NOMO-1 treated with DMSO at 0.1 percent for 48 hours (cell line): Measurements from ENCODE around the gene LPIN2.
A peak's percentile ranks its signal among the peaks of the same experiment; 100 is the strongest.
"Not testable (repeated sequence)": the region's sequence is repeated elsewhere in the genome, so short reads cannot be mapped to it uniquely, and the experiment has no call there.

Source experiments
- DNase-seq: peaks from one replicate; lab custom pipeline; 2025; ENCODE audit not compliant: unreplicated experiment; lab: John Stamatoyannopoulos, UW

LPIN2 gene

DNA sequence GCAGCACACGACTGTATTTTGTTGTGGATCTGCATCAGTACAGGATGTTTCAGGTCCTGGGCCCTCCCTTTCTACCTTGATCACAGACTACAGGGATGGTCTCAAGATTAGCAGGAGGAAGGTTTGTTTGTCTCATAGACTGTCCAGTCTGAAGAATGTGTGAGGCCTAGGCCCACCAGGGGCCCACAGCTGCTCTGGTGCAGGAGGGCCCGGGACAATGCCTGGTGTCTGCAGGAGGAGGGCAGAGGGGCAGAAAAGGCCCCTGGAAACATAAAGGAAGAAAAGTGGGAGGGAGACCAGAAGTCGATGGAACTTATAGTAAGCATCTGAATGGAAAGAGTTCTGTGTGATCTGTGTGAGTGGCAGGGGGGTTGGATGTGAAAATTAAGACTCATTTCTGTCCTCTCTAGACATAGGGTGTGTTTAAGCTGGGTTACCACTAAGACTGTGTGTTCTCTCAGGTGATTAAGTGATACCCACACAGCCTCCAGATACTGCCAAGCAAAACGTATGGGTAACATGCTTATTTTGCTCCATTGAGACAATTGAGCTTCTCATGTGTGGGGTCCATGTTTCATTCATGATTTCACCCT is 33.4 kb upstream of the LPIN2 start:
- no peak for DNase-seq

DNA sequence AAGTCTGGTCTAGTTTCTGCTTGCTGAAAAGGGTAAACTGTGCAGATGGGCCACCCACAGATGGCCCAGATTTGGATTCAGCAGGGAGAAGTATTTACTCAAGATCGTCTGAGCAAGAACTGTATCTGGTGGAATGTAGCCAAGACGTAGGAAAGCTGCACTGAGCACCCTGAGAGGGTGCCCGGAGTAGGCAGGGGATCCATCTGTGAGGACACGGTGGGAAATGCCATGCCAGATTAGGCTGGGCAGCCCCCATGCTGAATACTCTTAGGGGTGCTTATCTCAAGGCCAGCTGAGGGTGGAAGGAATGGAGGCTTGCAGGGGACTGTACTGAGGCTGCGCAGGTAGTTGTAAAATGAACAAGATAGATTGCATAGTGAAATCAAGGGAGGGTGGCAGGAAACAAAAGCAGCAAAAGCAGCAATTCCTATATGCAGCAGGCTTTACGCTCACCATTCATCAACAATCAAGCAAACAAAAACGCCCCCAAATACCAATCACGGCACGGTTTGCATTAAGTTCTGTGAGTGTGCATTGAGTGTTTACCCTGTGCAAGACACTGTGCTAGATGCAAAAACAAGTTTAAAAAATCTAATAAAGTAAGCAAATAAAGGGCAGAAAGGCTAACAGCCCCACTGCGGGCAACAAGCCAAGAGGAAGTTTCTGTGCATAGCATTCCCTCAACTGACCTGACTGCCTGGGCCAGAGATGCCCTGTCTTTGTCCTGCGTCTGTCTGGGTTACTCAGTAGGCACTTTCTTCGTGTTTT is 32.2 kb upstream of the LPIN2 start:
- no peak for DNase-seq

DNA sequence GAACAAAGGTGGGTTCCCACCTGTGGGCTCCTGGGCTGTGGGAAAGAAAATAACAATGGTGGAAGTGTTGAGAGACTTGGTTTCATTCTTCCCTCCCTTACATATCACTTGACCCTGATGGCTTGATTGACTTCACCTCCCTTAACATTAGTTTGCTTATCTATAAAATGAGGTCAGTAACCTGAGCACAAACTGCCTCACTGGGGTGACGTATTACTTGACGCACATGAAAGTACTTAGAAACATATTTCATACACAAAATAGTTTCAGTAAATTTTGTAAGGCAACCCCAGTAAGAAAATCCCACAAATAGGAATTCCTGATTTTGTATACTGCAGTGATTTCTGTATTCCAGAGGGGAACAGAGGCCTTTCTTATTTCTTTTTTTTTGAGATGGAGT is 29.4 kb upstream of the LPIN2 start:
- no peak for DNase-seq

DNA sequence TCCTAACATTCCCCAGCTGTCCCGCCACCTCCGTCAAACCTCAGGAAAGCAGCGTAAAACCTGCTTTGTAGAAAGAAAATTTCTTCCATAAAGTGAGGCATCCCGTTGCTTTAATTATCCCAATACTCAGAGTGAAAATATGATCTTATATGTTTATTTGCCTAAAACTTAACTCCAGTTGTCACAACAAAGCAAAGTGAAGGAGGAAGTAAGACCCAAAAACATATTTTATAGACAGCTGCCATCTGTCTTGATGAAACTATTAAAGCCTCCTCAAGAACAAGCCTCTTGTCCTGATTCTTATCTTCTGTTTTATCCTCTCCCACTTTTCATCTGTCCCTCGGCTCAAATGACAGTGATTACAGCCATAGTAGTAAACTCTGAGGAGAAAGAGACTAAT is 28.9 kb upstream of the LPIN2 start:
- DNase-seq = no peak

DNA sequence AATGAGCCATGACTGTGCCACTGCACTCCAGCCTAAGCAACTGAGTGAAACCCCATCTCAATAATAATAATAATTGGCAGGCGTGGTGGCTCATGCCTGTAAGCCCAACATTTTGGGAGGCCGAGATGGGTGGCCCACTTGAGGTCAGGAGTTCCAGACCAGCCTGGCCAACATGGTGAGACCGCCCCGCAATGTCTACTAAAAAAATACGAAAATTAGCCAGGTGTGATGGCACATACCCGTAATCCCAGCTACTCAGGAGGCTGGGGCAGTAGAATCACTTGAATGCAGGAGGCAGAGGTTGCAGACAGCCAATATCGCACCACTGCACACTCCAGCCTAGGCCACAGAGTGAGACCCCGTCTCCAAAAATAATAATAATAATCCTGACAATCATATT is 27.9 kb upstream of the LPIN2 start:
- no peak for DNase-seq

DNA sequence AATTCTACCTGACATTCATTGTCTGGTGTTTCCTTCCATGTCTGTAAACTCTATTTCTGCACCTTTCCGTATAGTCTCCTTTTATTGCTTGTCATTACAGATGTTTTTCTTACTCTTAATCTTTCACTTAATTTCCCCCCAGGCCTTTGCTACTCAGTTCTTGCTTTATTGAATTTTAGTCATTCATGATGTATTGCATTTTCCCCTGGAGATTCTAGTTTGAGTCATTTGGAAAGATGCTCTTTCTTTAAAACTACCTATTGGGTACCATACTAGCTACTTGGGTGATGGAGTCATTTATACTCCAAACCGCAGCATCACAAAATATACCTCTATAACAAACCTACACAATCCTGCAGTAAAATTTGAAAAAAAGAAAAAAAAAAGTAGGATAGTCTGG is 27.2 kb upstream of the LPIN2 start:
- no peak for DNase-seq

DNA sequence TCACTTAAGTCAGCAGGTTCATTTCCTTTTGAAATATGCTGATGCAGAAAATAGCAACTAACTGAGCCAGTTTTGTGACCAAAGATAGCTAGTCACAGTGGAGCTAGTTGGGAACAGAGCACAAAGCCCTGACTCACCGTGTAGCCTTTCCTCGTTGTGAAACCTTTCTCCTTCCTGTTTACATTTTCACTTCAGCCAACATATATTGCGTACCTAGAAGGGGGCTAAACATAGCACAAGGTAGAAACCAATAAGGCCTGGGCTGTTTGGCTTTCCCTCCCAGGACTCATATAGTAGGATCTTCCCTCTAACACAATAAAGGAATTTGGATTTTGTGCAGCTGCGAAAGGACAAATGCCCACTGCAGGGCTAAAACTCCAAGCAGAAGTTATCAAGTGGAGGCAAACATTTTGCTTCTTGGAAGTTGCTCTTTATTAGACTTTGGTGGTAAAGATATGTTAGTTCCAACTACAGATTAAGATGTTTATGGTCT is 24.5 kb upstream of the LPIN2 start:
- DNase-seq = peak; percentile 87

DNA sequence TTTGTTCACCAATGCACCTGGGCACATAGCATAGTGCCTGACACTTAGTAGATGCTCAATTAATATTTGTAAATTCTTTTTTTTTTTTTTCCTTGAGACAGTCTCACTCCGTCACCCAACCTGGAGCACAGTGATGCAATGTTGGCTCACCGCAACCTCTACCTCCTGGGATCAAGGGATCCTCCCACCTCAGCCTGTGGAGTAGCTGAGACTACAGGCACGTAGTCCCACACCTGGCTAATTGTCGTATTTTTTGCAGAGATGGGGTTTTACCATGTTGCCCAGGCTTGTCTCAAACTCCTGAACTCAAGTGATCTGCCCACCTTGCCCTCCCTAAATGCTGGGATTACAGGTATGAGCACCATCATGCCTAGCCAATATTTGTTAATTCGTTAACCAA is 23.2 kb upstream of the LPIN2 start:
- no peak for DNase-seq

DNA sequence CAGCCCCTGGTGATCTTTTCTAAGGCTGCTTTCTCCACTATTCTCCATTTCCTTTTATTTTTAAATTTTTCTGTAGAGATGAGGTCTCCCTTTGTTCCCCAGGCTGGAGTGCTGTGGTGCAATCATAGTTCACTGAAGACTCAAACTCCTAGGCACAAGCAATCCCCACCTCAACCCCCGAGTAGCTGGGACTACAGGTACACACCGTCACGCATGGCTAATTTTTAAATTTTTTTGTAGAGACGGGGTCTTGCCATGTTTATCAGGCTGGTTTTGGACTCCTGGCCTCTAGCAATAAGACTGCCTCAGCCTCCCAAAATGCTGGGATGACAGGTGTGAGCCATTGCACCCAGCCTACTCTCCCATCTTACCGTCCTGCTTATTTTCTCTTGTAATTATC is 22.7 kb upstream of the LPIN2 start:
- DNase-seq = no peak

DNA sequence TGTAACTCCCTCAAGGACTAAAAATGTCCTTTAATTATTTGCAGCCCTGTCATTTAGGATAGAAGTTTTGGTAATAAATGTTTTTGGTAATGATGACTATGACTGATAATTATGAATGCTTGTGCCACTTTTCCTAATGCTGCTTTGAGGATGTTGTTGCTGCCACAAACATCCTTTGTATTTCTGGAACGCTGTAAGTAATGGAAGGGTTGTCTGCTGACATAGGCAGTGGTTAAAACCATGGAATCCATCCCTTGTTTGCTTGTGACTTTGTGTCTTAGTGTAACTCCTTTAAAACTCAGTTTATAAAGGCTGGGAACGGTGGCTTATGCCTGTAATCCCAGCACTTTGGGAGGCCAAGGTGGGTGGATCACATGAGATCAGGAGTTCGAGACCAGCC is 19.8 kb upstream of the LPIN2 start:
- no peak for DNase-seq

DNA sequence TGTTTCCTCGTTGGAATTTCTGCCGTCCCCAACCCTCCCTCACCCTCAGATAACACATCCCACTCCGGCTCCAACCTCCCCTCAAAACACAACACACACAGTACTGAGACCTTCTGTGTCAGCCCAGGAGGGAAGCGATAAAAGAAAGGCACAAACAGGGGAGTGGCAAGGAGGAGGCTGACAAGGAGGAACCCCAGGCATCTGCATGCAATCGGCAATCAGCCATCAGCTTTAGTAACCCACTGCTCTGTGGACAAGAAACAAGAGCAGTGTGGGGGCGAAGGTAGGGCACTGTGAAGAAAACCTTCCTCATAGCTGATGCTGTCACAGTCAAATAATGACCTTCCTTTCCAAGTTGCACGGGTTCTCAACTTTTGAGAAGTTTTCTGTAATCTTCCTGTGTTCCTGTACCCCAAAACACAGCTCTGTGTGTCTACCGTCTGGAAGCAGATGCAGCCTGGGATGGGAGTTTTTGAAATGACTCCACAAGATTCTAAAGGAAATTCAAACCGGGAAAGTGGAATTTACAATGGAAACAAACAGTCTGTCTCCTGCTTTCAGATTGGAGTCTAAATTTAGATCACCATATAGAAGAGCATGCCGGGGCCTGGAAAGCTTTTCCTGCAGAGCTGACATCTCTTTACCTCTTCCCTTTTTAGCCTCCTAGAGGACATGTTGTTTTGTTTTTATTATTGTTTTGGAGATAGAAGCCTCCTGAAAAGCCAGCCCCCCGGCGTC is 16.4 kb upstream of the LPIN2 start:
- DNase-seq = peak; percentile 37

DNA sequence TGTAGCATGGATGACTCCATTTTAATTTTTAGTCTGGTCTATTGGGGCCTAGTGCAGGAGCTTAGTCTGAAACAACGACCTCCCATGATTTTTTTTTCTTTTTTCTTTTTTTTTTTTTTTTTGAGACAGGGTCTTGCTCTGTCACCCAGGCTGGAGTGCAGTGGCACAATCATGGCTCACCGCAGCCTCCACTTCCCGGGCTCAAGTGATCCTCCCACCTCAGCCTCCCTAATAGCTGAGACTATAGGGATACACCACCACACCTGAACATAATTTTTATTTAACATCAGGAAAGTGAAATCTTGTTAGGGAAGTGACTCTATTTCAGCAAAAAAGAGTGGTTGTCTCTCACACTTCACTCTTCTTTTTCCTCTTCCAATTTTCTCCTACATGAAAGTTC is 15.2 kb upstream of the LPIN2 start:
- DNase-seq = not testable (repeated sequence)

DNA sequence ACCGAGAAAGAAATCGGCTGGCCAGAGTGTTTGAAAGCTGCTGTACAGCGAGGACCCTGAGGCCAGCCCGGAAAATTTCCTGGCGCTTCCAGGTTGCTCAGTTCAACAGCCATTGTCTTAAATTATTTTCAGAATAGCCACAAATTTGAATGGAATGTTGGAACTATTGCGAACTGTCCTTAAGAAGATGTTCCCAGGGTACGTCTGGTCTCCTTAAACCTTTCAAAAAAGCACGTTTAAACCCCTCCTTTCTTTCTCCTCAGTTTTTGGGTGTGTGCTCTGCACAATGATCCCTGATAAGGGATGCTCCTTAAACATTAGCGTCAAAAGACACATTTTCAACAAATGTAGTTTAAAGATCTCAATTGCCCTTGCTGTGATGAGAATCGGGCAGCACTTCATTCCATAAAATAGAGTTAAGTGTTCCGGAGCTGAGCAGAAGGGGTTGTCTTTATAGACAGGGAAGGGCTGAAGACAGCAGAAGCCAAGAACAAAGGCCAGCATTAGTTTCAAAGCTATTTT is 14.5 kb upstream of the LPIN2 start:
- DNase-seq = no peak

DNA sequence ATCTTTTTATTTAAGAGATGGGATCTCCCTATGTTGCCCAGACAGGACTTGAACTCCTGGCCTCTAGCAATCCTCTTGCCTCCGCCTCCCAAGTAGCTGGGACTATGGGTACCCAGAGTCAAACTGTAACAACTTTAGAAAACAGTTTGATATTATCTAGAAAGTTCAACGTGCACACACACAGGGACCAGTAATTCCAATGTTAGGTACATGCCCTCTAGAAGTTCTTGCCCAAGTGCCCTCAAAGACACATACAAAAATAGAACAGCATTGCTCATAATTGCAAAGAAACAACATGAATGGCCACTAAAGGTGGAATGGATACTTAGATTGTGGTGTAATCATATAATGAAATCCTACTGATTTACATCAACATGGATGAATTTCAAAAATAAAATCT is 12.6 kb upstream of the LPIN2 start:
- DNase-seq = no peak

DNA sequence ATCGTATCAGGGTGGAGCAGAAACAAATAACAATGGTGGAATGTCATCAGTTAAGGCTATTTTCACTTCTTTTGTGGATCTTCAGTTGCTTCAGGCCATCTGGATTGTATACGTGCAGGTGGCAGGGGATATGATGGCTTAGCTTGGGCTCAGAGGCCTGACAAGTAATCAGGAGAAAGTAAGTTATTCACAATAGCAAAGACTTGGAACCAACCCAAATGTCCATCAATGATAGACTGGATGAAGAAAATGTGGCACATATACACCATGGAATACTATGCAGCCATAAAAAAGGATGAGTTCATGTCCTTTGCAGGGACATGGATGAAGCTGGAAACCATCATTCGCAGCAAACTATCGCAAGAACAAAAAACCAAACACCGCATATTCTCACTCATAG is 10.7 kb upstream of the LPIN2 start:
- DNase-seq = not testable (repeated sequence)

DNA sequence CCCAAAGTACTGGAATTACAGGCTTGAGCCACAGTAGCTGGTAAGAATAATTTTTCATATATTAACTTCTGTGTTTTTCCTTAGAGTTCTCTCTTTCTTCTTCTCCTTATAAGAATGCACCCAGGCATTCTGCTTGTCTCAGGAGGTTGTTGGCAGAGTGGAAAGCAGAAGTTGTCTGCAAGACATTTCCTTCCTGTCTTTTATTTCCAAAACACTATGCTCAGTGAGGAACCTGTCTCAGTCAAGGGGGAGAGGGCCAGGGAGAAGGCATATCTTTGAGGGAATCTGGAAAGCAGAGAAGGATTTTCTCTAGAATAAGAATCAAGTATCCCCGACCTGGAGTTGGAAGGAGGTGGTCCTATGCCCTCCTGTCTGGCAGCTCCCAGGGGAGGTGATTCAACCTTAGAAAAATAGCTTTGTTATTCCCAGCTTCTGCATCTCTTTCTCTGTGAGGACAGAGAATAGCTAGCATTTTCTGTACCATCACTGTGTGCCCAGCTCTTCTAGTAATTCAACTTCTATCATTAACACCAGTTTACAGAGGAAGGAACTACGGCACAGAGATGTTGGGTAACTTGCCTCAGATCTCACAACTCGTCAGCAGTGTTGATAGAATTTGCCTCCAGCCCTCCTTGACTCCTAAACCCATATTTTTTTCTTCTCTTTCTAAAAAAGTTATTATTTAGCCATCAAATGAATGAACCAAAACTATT is 3.8 kb upstream of the LPIN2 start:
- peak; percentile 87 for DNase-seq

DNA sequence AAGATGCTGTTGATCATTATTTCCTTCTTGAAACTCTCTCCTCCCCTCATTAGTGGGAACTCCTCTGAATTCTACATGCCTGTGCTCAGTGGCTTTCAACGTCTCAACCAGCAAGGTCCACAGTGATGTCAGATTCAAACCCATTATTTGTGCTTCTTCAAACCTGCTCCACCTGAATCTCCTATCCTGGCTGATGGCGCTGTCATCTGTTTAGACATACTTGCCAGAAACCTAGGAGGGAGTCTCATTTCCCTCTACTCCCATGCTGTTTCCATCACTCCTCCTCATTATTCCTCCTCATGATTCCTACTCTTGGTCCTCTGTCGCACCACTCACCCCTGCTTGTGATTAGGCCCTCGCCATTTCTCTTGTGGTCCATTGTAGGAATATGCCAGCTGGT is 2.9 kb upstream of the LPIN2 start:
- DNase-seq = no peak

DNA sequence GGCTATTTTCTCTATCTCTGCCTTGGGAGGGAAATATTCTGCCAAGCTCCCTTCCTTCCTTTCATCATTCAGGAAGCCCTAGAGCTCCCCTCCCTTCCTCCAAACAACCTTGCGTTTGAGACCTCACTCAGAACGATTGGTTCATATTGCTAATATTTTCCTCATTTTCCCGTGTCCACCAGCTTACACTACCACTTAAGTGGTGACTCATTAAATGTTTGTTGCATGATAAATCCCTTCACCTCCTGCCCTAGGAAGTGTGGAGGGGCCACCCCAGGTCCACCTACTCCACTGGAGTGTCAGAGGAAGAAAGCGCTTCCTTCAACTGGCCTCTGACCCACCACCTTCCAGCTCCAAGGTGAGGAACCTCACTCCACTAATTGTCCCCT is 2.3 kb upstream of the LPIN2 start:
- DNase-seq = no peak

DNA sequence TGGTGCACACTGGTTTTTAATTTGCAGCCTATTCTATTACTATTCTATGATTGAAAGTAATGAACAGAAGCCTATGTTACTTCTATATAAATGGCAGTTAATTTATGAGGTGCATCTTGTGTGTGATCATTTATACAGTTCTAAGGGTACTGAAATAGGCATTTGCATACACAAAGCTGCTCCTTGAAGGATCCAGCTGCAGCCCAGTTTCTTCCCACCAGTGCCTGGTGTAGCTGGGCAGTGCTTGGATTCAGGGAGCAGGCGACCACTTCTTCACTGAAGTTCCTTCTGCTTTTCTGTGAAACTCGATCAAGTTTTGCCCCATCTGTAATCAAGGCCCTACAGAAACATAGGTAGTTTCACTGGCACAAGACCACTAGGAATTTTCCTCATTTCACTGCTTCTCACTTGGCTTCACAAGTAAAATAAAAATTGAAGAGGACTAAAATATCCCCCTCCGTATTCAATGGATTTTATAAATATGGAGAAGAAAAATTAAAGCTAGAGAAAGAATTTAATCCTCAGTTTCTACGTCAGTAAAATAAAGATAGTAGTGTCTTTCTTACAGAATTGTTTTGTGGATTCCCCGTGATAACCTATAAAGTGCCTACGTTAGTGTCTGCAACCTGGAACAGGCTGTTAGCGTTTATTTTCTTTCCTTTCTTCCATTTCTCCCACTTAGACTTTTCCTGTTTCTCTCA is 1.7 kb upstream of the LPIN2 start:
- DNase-seq = peak; percentile 25

DNA sequence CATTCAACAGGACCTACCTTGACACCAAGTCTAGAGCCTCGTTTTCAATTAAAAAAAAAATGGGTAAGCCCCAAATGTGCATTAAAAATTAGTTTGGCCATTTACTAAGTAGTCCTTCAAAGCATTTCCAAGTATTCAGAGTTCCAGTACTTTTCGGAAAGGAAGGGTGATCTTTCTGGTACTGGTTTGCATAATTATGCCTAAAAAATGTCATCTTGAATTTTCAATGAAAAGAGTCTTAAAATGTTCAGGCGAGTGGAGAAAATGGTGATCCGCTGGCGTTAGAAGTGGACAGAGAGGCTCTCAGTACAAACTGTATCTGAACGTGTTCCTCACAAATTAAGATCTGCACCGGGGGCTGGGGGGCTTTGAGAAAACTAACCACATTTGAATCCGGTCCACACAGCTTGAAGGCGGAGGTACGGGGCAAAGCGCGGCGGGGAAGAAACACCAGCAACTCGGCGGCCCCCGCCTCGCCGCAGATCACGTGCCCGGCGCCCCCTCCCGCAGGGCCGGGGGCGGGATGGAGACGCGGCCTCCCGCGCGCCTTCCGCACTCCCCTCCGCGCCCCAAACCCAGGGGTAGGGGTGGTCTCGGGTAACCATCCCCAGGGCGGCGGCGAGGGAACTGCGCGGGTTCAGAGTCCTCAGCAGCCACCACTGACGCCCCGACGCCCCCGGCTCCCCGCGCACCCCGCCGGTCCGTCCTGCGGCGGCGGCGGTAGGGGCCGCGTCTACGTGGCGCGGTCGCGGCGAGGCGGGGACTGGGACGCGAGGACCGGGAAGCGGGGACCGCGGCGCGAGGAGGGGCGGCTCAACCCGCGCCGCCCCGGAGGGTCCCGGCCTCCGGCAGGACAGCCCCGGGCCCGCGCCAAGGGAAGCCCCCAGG is 564 bp downstream of the LPIN2 start:
- DNase-seq = no peak
